Nephron progenitor cell (in vitro differentiated cells): ENCODE measurements around the gene SPATC1L.

Experiments used
- DNase-seq: peaks from one replicate; pipeline ENCODE4 v3.0.0; 2021
- H3K27ac Mint-ChIP-seq: 2 replicates; pipeline ENCODE4 v1.8.0; 2021; ENCODE audit warnings: mild to moderate bottlenecking, moderate library complexity, mixed read lengths
- H3K27me3 Mint-ChIP-seq: 2 replicates; pipeline ENCODE4 v1.8.0; 2021; ENCODE audit warnings: mild to moderate bottlenecking, low read depth, mixed read lengths; ENCODE audit not compliant: poor library complexity
- H3K36me3 Mint-ChIP-seq: 2 replicates; pipeline ENCODE4 v1.8.0; 2021; ENCODE audit warnings: low read depth, mixed read lengths
- H3K4me1 Mint-ChIP-seq: 2 replicates; pipeline ENCODE4 v1.8.0; 2021; ENCODE audit warnings: mixed read lengths
- H3K4me3 Mint-ChIP-seq: 2 replicates; pipeline ENCODE4 v1.8.0; 2021; ENCODE audit warnings: mild to moderate bottlenecking, moderate library complexity, mixed read lengths
- H3K9me3 Mint-ChIP-seq: 2 replicates; pipeline ENCODE4 v1.8.0; 2021; ENCODE audit warnings: mild to moderate bottlenecking, moderate library complexity, mixed read lengths
- CTCF ChIP-seq: fragments of 200-600 bp; sonication (generic); IDR thresholded peaks from 2 replicates; pipeline ENCODE4 v1.5.0; 2021; ENCODE audit warnings: antibody characterized with exemption

Gene SPATC1L

DNA sequence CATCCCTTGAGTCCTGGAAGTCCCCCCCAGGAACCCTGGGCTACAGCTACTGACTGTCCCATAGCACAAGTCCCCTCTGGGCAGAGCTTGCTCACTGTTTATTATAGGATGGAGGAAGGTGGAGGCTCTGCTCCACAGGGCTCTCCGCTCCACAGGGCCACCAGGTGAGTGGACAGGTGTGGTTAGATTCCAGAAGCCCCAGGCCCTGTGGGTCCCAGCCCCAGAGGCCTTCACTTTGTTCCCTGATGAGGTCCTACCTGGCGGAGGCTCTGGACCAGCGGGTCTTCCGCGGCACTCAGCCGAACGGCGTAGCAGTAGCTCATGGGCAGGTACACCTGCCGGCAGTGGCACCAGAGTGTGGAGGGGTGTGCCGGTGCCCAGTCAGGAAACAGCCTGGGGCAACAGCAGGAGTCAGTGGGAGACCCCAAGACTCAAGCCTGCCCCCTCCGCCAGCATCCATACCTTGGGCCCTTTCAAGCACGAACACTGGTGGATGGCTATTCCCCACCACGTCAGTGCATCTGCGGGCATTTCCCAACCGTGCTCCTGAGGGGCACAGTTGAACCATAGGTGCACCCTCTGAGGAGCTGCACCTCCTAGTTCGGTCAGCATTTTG is 32.0 kb upstream of the SPATC1L start:
- no peaks in the 10 kb centered on the region for H3K9me3 Mint-ChIP-seq
- no peak for TF ChIP-seq CTCF
- peaks cover 2% of the 10 kb centered on the region for H3K27me3 Mint-ChIP-seq
- DNase-seq, result no peak
- peaks cover 21% of the 10 kb centered on the region for H3K4me1 Mint-ChIP-seq
- no peak overlapping the region for H3K27ac Mint-ChIP-seq
- H3K4me3 Mint-ChIP-seq, result no peak overlapping the region
- H3K36me3 Mint-ChIP-seq, result peaks cover 23% of the 10 kb centered on the region

DNA sequence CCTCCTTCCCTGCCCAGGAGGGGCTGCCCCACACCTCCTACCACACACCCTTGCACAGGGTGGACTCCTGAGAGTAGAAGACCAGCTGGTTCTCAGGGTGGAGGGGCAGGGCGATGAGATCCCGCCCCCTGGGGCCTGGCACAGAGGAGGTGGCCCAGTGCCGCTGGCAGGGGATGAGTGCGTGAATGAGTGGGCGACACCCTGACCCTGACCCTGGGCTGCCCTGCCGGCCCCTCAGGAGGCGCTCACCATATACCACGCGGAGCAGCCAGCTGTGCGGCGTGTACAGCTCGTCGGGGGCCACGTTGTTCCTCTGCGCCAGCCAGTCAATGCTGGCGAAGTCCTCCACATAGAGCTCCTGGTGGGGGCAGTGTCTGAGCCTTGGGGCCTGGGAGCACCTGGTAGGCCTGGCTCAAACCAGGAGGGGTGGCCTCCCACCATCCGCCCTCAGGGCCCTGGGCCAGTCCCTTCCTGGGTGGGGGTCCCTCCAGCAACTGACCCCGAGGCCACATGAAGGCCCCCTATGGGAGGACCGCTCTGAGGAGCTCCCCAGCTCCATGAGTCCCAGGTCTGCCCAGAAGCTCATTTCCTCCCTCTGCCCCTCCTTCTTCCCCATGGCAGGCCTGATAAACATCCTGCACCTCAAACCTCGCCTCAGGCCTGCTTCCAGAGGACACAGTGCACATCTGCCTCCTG is 31.3 kb upstream of the SPATC1L start:
- peaks cover 21% of the 10 kb centered on the region for H3K36me3 Mint-ChIP-seq
- H3K4me3 Mint-ChIP-seq, result no peak overlapping the region
- TF ChIP-seq CTCF, result no peak
- peaks cover 2% of the 10 kb centered on the region for H3K27me3 Mint-ChIP-seq
- peaks cover 21% of the 10 kb centered on the region for H3K4me1 Mint-ChIP-seq
- H3K27ac Mint-ChIP-seq, result no peak overlapping the region
- DNase-seq, result no peak
- no peaks in the 10 kb centered on the region for H3K9me3 Mint-ChIP-seq

- H3K4me3 Mint-ChIP-seq, result no peak overlapping the region
- no peak for DNase-seq
- no peak overlapping the region for H3K27ac Mint-ChIP-seq
- TF ChIP-seq CTCF, result no peak
- H3K36me3 Mint-ChIP-seq, result peaks cover 16% of the 10 kb centered on the region
- peaks cover 13% of the 10 kb centered on the region for H3K4me1 Mint-ChIP-seq
- H3K27me3 Mint-ChIP-seq, result no peaks in the 10 kb centered on the region
- no peaks in the 10 kb centered on the region for H3K9me3 Mint-ChIP-seq
Observed at GRCh38 chr21:46214478-46215340, 30.4 kb upstream of the SPATC1L start.

- Mint-ChIP-seq H3K9me3 (no peaks in the 10 kb centered on the region), H3K4me1 (peaks cover 7% of the 10 kb centered on the region), H3K4me3 (no peak overlapping the region), H3K36me3 (peaks cover 11% of the 10 kb centered on the region), H3K27me3 (no peaks in the 10 kb centered on the region), H3K27ac (peak overlapping the region; percentile 68)
- TF ChIP-seq CTCF, result no peak
- no peak for DNase-seq
Observed at GRCh38 chr21:46213620-46214286, 29.5 kb upstream of the SPATC1L start.

GRCh38 chr21:46212721-46213484 is 28.6 kb upstream of the SPATC1L start:
- Mint-ChIP-seq H3K27me3 (peaks cover under 1% of the 10 kb centered on the region), H3K27ac (no peak overlapping the region), H3K4me3 (no peak overlapping the region), H3K4me1 (peaks cover 6% of the 10 kb centered on the region), H3K36me3 (peaks cover 11% of the 10 kb centered on the region), H3K9me3 (no peaks in the 10 kb centered on the region)
- DNase-seq, result no peak
- no peak for TF ChIP-seq CTCF
